Caco-2 (cell line): ENCODE data around the gene FBXO2. TPM values are rescaled to one million over a fixed set of nuclear protein-coding genes. Genes with fewer than 3 reads are reported as not detected.

Experiments
- BruUV-seq: library from RNA; stranded (reverse); fragments of 400-500 nt; replicated peaks from 2 replicates; lab custom pipeline; 2021; lab: Mats Ljungman, UMichigan
- CTCF ChIA-PET: fragments of 300-600 bp; sonication (Branson Sonifier 250); formaldehyde crosslinking; loops from one replicate; lab custom pipeline; 2022; ENCODE audit warnings: antibody characterized with exemption; lab: Charles Lee
- POLR2A ChIA-PET: fragments of 300-600 bp; sonication (Branson Sonifier 250); formaldehyde crosslinking; loops from one replicate; lab custom pipeline; 2022; ENCODE audit warnings: antibody characterized with exemption; lab: Charles Lee
- DNase-seq, 2 experiments: peaks; one replicate each; pipeline versions ENCODE4 v3.0.0 to v3.0.0-alpha.2; 2020 to 2022
- H3K27me3 ChIP-seq: replicated peaks from 2 replicates; pipeline ENCODE4 v1.6.0; 2011; ENCODE audit warnings: low read length; ENCODE audit not compliant: control insufficient read depth, insufficient read depth
- H3K36me3 ChIP-seq: 2 replicates; pipeline ENCODE4 v1.5.1; 2011; ENCODE audit warnings: low read length; ENCODE audit not compliant: control insufficient read depth, insufficient read depth
- H3K4me1 ChIP-seq: fragments of 250-450 bp; sonication (Bioruptor Pico); 2 replicates; pipeline ENCODE4 v1.5.1; 2020; ENCODE audit warnings: mild to moderate bottlenecking
- H3K4me3 ChIP-seq: 2 replicates; pipeline ENCODE4 v1.5.1; 2011; ENCODE audit warnings: low read depth, mild to moderate bottlenecking, control low read depth, low read length
- H3K9me3 ChIP-seq: fragments of 250-450 bp; sonication (Bioruptor Pico); 2 replicates; pipeline ENCODE4 v1.5.1; 2020; ENCODE audit warnings: mild to moderate bottlenecking, moderate library complexity
- H3K27ac Mint-ChIP-seq: one replicate; pipeline ENCODE4 v1.8.0; 2022; ENCODE audit warnings: mixed read lengths; ENCODE audit not compliant: unreplicated experiment
- H3K27me3 Mint-ChIP-seq: one replicate; pipeline ENCODE4 v1.8.0; 2022; ENCODE audit warnings: mixed read lengths; ENCODE audit not compliant: insufficient read depth, unreplicated experiment
- H3K36me3 Mint-ChIP-seq: one replicate; pipeline ENCODE4 v1.8.0; 2022; ENCODE audit warnings: mild to moderate bottlenecking, mixed read lengths; ENCODE audit not compliant: insufficient read depth, unreplicated experiment
- H3K4me1 Mint-ChIP-seq: one replicate; pipeline ENCODE4 v1.8.0; 2022; ENCODE audit warnings: low read depth, mixed read lengths; ENCODE audit not compliant: unreplicated experiment
- H3K4me3 Mint-ChIP-seq: one replicate; pipeline ENCODE4 v1.8.0; 2022; ENCODE audit warnings: mild to moderate bottlenecking, moderate library complexity, mixed read lengths; ENCODE audit not compliant: unreplicated experiment
- H3K9me3 Mint-ChIP-seq: one replicate; pipeline ENCODE4 v1.8.0; 2022; ENCODE audit warnings: mixed read lengths; ENCODE audit not compliant: unreplicated experiment
- CTCF ChIP-seq, 2 experiments: fragments of 200-600 bp in 1 of 2; IDR thresholded peaks; 1 replicate in 1 of 2; 2 replicates in 1 of 2; pipeline versions ENCODE4 v1.5.1 to v1.8.0; 2011 to 2022; ENCODE audit warnings: antibody characterized with exemption in 1 of 2, control low read depth in 1 of 2, inconsistent platforms in 1 of 2, low read depth in 1 of 2, low read length in 1 of 2, mild to moderate bottlenecking in 1 of 2, moderate library complexity in 1 of 2; ENCODE audit not compliant: insufficient read depth in 1 of 2, severe bottlenecking in 1 of 2, unreplicated experiment in 1 of 2
- intact Hi-C: fragments of 100-400 bp; cut with micrococcal nuclease; formaldehyde crosslinking; loops from one replicate; pipeline ENCODE4 v1.10.0; 2022; ENCODE audit not compliant: unreplicated experiment
- total RNA-seq: library from RNA; stranded (reverse); gene quantifications from 2 replicates; pipeline ENCODE4 v1.2.3, GENCODE V29; 2022

The FBXO2 gene
- total RNA-seq, 1 experiment from 2014 or later = 78.5 TPM

GRCh38 chr1:11671544-11672286, 17.5 kb upstream of the FBXO2 start:
- peaks cover 1% of the 10 kb centered on the region; the same call in 1 of the 2 replicates for H3K36me3 ChIP-seq
- POLR2A ChIA-PET = no interaction called here
- H3K4me3 ChIP-seq = no peak overlapping the region
- Mint-ChIP-seq H3K9me3 (no peaks in the 10 kb centered on the region), H3K4me3 (no peak overlapping the region), H3K4me1 (no peaks in the 10 kb centered on the region), H3K36me3 (peaks cover 15% of the 10 kb centered on the region), H3K27ac (no peak overlapping the region), H3K27me3 (no peaks in the 10 kb centered on the region)
- H3K27me3 ChIP-seq = no peaks in the 10 kb centered on the region
- CTCF ChIA-PET = no interaction called here
- BruUV-seq = no TSS peak
- DNase-seq = peak; percentile 45 to 78
- intact Hi-C loops = no loop called here
- peaks cover 18% of the 10 kb centered on the region for H3K4me1 ChIP-seq
- no peaks in the 10 kb centered on the region for H3K9me3 ChIP-seq
- no peak for TF ChIP-seq CTCF (IDR thresholded peaks at IDR 0.05; ENCODE audit: insufficient read depth in 1 of 2, low read depth in 1 of 2, low read length in 1 of 2, severe bottlenecking in 1 of 2, unreplicated experiment in 1 of 2)

GRCh38 chr1:11671205-11671543, 16.9 kb upstream of the FBXO2 start:
- H3K4me1 ChIP-seq = peaks cover 18% of the 10 kb centered on the region
- no TSS peak for BruUV-seq
- ChIA-PET CTCF (no interaction called here), POLR2A (no interaction called here)
- no peaks in the 10 kb centered on the region for H3K4me1 Mint-ChIP-seq
- H3K36me3 Mint-ChIP-seq = peaks cover 15% of the 10 kb centered on the region
- H3K4me3 Mint-ChIP-seq = no peak overlapping the region
- H3K27me3 Mint-ChIP-seq = no peaks in the 10 kb centered on the region
- no peak overlapping the region for H3K27ac Mint-ChIP-seq
- H3K27me3 ChIP-seq = no peaks in the 10 kb centered on the region
- intact Hi-C loops = no loop called here
- H3K9me3 Mint-ChIP-seq = no peaks in the 10 kb centered on the region
- H3K4me3 ChIP-seq = no peak overlapping the region
- no peak for TF ChIP-seq CTCF (IDR thresholded peaks at IDR 0.05; ENCODE audit: insufficient read depth in 1 of 2, low read depth in 1 of 2, low read length in 1 of 2, severe bottlenecking in 1 of 2, unreplicated experiment in 1 of 2)
- no peak for DNase-seq
- H3K9me3 ChIP-seq = no peaks in the 10 kb centered on the region
- peaks cover 1% of the 10 kb centered on the region; the same call in 1 of the 2 replicates for H3K36me3 ChIP-seq

GRCh38 chr1:11670747-11671146, 16.5 kb upstream of the FBXO2 start:
- no peak overlapping the region for H3K4me3 ChIP-seq
- no peak overlapping the region for H3K4me3 Mint-ChIP-seq
- H3K4me1 ChIP-seq = peaks cover 18% of the 10 kb centered on the region
- intact Hi-C loops = no loop called here
- TF ChIP-seq CTCF (IDR thresholded peaks at IDR 0.05; ENCODE audit: insufficient read depth in 1 of 2, low read depth in 1 of 2, low read length in 1 of 2, severe bottlenecking in 1 of 2, unreplicated experiment in 1 of 2) = no peak
- H3K36me3 ChIP-seq = peaks cover 1% of the 10 kb centered on the region; the same call in 1 of the 2 replicates
- CTCF ChIA-PET = no interaction called here
- H3K36me3 Mint-ChIP-seq = peaks cover 11% of the 10 kb centered on the region
- H3K9me3 ChIP-seq = no peaks in the 10 kb centered on the region
- POLR2A ChIA-PET = no interaction called here
- no peaks in the 10 kb centered on the region for H3K27me3 ChIP-seq
- no TSS peak for BruUV-seq
- no peak overlapping the region for H3K27ac Mint-ChIP-seq
- no peaks in the 10 kb centered on the region for H3K9me3 Mint-ChIP-seq
- DNase-seq = no peak
- H3K27me3 Mint-ChIP-seq = no peaks in the 10 kb centered on the region
- H3K4me1 Mint-ChIP-seq = no peaks in the 10 kb centered on the region
